Measurements from ENCODE around the gene SLC2A6. TPM values are rescaled to one million over a fixed set of nuclear protein-coding genes. Genes with fewer than 3 reads are reported as not detected.

SLC2A6 gene
- total RNA-seq, 1 experiment from 2014 or later, result 10.7 TPM

- ChIA-PET RAD21 (ENCODE audit: low non-redundant PET in 1 of 2, low total read pairs in 2 of 2, uncharacterized antibody in 2 of 2, unreplicated experiment in 2 of 2) (no interaction called here), CTCF (no interaction called here), POLR2A (interaction anchor here (0.6 kb wide), 1 partner anchor 23 kb away, joined by 3 read pairs; the partner anchor contains the start of gene CACFD1)
- Histone ChIP-seq H3K9ac (ENCODE audit: low read length) (no peak overlapping the region), H3K79me2 (ENCODE audit: insufficient read depth, low read length) (no peaks in the 10 kb centered on the region), H3K9me3 (ENCODE audit: control insufficient read depth in 1 of 2, insufficient read depth in 1 of 2, low read depth in 1 of 2, low read length in 2 of 2) (no peaks in the 10 kb centered on the region), H2AFZ (ENCODE audit: low read depth, low read length, poor library complexity, severe bottlenecking) (no peak overlapping the region), H3K4me2 (ENCODE audit: low read length) (no peak overlapping the region), H3K27ac (ENCODE audit: low read depth, low read length) (no peak overlapping the region), H3K4me3 (replicated peaks in 1 of 2; ENCODE audit: low read depth in 1 of 2, low read length in 2 of 2) (no peak overlapping the region), H4K20me1 (ENCODE audit: insufficient read depth) (no peaks in the 10 kb centered on the region), H3K4me1 (ENCODE audit: control insufficient read depth in 1 of 2, insufficient read depth in 2 of 2, low read length in 2 of 2) (no peaks in the 10 kb centered on the region), H3K36me3 (ENCODE audit: control insufficient read depth in 1 of 2, insufficient read depth in 2 of 2, low read length in 2 of 2) (no peaks in the 10 kb centered on the region), H3K27me3 (ENCODE audit: insufficient read depth, low read length) (no peaks in the 10 kb centered on the region), H3K9me2 (ENCODE audit: insufficient read depth) (no peaks in the 10 kb centered on the region)
- intact Hi-C loops (cut with micrococcal nuclease), result no loop called here
- ATAC-seq, result no peak
- BruUV-seq (replicated peaks), result no TSS peak
- no peak for DNase-seq (ENCODE audit: low read depth, low spot score)
- no peak for TF ChIP-seq POLR2A (IDR thresholded peaks at IDR 0.05; ENCODE audit: borderline replicate concordance, extremely low read depth, insufficient read depth, insufficient read length)
- TF ChIP-seq CTCF (IDR thresholded peaks at IDR 0.05 in 2 of 3, conservative IDR thresholded peaks at IDR 0.05 in 1 of 3; ENCODE audit: borderline replicate concordance in 1 of 3, insufficient read depth in 1 of 3, low read depth in 2 of 3, low read length in 2 of 3), result no peak
- TF ChIP-seq SIN3A (IDR thresholded peaks at IDR 0.05; ENCODE audit: low read depth), result no peak
- TF ChIP-seq MAX (IDR thresholded peaks at IDR 0.05), result no peak
- TF ChIP-seq FOSL1 (IDR thresholded peaks at IDR 0.05; ENCODE audit: low read depth), result no peak
- TF ChIP-seq ZBTB33 (IDR thresholded peaks at IDR 0.05; ENCODE audit: extremely low read depth, insufficient replicate concordance, low read length), result no peak
- no peak for TF ChIP-seq EGR1 (IDR thresholded peaks at IDR 0.05; ENCODE audit: low read depth)
- TF ChIP-seq SRF (IDR thresholded peaks at IDR 0.05; ENCODE audit: low read depth), result no peak
- TF ChIP-seq ZFX (IDR thresholded peaks at IDR 0.05), result no peak
- no peak for TF ChIP-seq TCF7L2 (IDR thresholded peaks at IDR 0.05; ENCODE audit: borderline replicate concordance, extremely low read depth, insufficient read depth, insufficient read length)
- no peak for TF ChIP-seq EZH2 (IDR thresholded peaks at IDR 0.05)
- no peak for TF ChIP-seq CEBPB (IDR thresholded peaks at IDR 0.05; ENCODE audit: low read depth)
- no peak for TF ChIP-seq EZH2phosphoT487 (IDR thresholded peaks at IDR 0.05; ENCODE audit: borderline replicate concordance)
- no peak for TF ChIP-seq POLR2AphosphoS5 (IDR thresholded peaks at IDR 0.05; ENCODE audit: low read depth, low read length)
- no peak for TF ChIP-seq ZNF274 (IDR thresholded peaks at IDR 0.05; ENCODE audit: low read depth, low read length)
- no peak for TF ChIP-seq REST (IDR thresholded peaks at IDR 0.05; ENCODE audit: low read depth)
- no peak for TF ChIP-seq JUND (IDR thresholded peaks at IDR 0.05)
- TF ChIP-seq ELF1 (IDR thresholded peaks at IDR 0.05; ENCODE audit: borderline replicate concordance, low read depth), result no peak
These were observed 42.2 kb downstream of the SLC2A6 start for GRCh38 chr9:133436681-133437080.

Measured in HCT116 (cell line).